HG03575 (cell line): ENCODE results near the gene CPVL.

Experiments
- ATAC-seq: cut with Tn5 transposase; IDR thresholded peaks from one replicate; pipeline ENCODE4 v1.9.1; 2021; ENCODE audit not compliant: unreplicated experiment, insufficient number of reproducible peaks, low FRiP score; ENCODE audit errors: extremely low read depth

Gene CPVL

GRCh38 chr7:29160080-29160479 lies 13.7 kb upstream of the CPVL start:
- ATAC-seq = no peak

DNA sequence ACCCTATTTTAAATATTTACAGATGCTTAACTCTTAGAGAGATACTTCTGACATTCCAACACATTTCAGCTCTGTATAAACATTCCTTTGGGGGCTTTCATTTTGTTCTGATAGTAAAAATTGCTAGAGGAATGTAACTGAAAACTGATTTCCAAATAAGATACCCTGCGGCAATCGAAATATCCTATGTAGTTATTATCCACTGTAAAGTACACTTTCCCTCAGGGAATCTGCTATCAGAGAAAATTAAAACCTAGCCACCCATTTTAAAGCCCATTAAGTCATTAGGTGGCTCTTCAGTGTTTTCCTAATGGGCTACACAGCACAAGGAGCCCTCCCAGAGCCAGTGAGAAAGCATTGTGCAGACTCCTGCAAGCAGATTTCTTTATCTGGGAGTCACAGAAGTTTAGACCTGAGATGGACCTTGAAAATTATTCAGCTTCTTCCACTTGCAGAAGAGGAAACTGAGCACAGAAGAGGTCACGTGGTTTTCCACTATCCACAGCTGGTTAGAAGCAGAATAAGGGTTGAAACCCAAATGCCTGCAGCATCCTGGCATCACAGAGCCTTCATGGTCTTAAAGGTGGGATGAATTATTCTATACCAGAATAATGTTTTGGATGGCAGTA lies 12.6 kb upstream of the CPVL start:
- ATAC-seq = no peak

GRCh38 chr7:29156907-29157452 lies 10.6 kb upstream of the CPVL start:
- ATAC-seq = no peak

GRCh38 chr7:29154076-29154475 lies 7.7 kb upstream of the CPVL start:
- no peak for ATAC-seq

DNA sequence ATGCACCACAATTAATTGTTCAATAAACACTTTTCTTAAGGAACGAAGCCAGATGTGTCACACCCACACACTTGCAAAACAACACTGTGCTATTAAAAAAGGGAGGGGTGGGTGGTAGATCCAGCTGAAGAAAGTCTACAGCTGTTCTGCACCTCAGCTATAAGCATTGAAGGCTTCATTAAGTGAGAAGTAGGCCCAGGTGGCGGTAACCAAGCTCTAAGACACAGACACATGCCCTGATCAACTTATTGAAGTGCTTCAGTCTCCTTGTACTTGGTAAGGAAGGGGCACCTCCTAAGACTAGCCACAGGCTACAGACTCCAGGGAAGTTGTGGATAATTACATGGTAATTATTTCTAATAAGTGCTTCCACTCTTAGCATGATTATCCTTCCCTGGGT lies 4.5 kb upstream of the CPVL start:
- ATAC-seq = no peak

DNA sequence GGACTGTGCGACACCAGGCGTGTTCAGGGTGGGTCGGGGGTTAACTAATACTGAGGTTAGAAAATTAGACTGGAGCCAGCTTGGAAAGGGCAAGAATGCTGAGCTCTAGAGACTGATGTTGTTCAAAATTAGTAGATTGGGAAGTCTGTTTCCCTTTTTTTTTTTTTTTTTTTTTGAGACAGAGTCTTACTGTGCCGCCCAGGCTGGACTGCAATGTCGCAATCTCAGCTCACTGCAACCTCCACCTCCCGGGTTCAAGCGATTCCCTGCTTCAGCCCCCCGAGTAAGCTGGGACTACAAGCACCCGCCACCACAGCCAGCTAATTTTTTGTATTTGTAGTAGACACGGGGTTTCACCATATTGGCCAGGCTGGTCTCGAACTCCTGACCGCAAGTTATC lies 2.7 kb upstream of the CPVL start:
- ATAC-seq = no peak

- ATAC-seq = no peak
Observed at GRCh38 chr7:29147821-29148220, 1.5 kb upstream of the CPVL start.

DNA sequence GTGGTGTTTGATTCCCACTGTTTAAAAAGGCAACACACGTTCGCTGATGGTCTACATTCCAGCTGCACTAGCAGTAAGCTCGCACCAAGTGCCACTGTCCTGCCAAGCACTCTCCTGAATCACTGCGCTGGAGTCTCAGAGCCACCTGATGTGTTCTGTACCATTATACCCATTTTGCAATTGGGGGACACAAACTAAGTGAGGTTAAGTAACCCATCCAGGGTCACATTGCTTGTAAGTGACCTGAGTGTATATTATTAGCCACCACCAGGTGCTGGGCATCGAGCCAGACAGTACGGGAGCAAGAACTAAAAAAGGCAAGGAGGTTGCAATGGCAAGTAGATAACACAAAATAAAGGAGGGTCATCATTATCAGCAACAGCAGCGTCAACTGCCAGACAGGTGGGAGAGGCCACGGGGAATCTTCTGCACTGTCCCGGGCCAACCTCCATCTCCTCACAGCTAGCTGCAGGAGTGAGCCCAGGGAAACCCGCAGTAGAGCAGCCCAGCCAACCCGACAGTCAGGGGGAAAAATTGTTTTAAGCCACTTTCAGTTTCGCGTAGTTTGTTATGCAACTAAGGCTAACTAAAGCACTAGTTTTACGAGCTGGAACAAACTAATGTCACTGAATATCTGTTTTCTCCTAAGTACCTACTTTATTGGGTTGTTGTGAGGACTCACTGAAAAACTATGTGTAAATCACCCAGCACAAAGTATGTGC lies 712 bp upstream of the CPVL start:
- no peak for ATAC-seq

- ATAC-seq = no peak
Observed at GRCh38 chr7:29145553-29146056, 732 bp downstream of the CPVL start.

DNA sequence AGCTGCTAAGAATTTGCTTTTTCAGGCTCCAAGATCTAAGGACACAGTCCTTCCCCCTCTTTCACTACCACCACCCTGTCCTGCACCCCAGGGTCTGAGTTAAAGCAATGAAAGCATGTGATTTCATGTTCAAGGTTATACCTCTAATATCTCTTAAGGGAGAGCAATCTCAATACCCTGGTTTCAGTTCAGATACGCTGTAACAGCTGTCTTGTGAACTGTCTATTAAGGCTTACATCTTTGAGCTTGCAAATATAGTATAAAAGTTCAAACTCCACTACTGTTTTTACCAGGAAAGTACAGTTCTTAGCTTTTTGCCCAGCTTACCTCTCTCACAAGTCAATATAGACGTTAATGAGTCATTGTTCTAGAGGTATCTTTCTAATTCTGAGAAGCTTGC lies 2.6 kb downstream of the CPVL start:
- ATAC-seq = no peak

- no peak for ATAC-seq
Observed at GRCh38 chr7:29142021-29142727, 4.2 kb downstream of the CPVL start.

GRCh38 chr7:29140873-29141468 lies 5.4 kb downstream of the CPVL start:
- no peak for ATAC-seq

- ATAC-seq = no peak
Observed at GRCh38 chr7:29139796-29140195, 6.5 kb downstream of the CPVL start.

- ATAC-seq = no peak
Observed at GRCh38 chr7:29139191-29139590, 7.1 kb downstream of the CPVL start.

DNA sequence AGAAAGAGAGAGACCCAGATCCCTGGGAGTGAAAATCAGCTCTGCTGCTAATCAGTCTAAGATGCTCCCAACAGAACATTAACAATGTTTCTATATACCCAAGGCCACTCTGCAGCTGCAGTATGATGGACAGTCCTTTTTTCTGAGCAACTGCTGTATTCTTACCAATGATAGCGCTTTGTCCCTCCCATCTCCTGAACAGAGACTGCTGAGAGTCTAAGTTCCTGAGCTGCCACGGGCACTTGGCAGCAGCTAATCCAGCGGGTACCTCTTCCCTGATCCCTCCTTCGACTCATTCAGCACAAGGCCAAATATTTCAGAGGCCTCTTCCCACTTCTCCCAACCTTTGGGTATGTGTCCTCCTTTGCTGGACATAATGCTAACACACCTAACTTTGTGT lies 7.7 kb downstream of the CPVL start:
- no peak for ATAC-seq

GRCh38 chr7:29135846-29136245 lies 10.5 kb downstream of the CPVL start:
- no peak for ATAC-seq

GRCh38 chr7:29132980-29133379 lies 13.4 kb downstream of the CPVL start:
- ATAC-seq = no peak

DNA sequence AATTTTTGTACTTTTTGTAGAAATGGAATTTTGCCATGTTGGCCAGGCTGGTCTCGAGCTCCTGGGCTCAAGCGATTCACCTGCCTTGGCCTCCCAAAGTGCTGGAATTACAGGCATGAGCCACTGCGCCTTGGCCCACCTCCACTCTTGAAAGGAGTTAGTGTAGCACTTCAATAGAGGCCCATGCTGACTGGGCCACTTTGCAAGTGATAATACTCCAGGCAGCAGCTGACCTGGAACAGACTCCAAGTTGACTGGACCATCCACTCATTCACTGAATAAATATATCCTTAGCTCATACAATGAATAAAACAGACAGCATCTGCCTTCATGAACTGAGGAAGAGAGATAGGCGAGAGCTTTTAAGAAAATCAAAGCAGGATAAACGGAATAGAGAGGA lies 14.7 kb downstream of the CPVL start:
- ATAC-seq = no peak

DNA sequence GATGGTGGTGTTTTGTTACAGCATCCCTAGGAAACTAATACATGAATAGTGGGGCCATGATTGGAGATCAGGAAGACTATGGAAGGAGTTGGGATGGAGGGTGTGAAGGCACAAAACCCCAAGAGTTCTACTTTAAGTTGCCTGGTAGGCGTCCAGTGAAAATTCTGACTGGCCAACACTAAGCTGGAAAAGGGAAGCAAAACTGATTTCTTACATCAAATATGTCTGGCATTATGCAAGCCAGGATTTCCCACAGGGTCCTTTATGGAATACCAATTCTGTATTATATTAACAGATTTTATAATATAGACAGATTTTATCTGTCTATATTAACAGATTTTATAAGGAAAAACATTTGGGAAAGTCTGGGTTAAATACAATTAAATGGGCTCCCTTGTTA lies 16.2 kb downstream of the CPVL start:
- no peak for ATAC-seq
